ES-I3 (cell line): Measurements from ENCODE around the gene RAB7A.

Experiments used
- H3K36me3 ChIP-seq: 2 replicates; pipeline ENCODE4 v1.6.1; 2013; ENCODE audit warnings: mild to moderate bottlenecking, low read length, control low read depth, moderate library complexity; ENCODE audit not compliant: insufficient read depth
- H3K4me1 ChIP-seq: 2 replicates; pipeline ENCODE4 v1.6.1; 2013; ENCODE audit warnings: mild to moderate bottlenecking, control low read depth, low read length; ENCODE audit not compliant: insufficient read depth
- H3K9ac ChIP-seq: 2 replicates; pipeline ENCODE4 v1.6.1; 2013; ENCODE audit warnings: low read depth, mild to moderate bottlenecking, low read length, moderate library complexity
- H3K9me3 ChIP-seq: 2 replicates; pipeline ENCODE4 v1.6.1; 2013; ENCODE audit warnings: mild to moderate bottlenecking, low read length, moderate library complexity; ENCODE audit not compliant: control insufficient read depth, insufficient read depth

The RAB7A gene

GRCh38 chr3:128863560-128863959, 137.6 kb downstream of the RAB7A start:
- peaks cover 13% of the 10 kb centered on the region for H3K9me3 ChIP-seq
- H3K9ac ChIP-seq = no peak overlapping the region
- no peaks in the 10 kb centered on the region for H3K36me3 ChIP-seq
- peaks cover 13% of the 10 kb centered on the region; the same call in 1 of the 2 replicates for H3K4me1 ChIP-seq
